IPS-15b (cell line): Measurements from ENCODE around the gene WDR83.
"Not testable (repeated sequence)": the region's sequence is repeated elsewhere in the genome, so short reads cannot be mapped to it uniquely, and the experiment has no call there.

Source experiments
- H3K27me3 ChIP-seq: one replicate; pipeline ENCODE4 v1.6.1; 2013; ENCODE audit warnings: low read length; ENCODE audit not compliant: control insufficient read depth, insufficient read depth
- H3K36me3 ChIP-seq: one replicate; pipeline ENCODE4 v1.6.1; 2013; ENCODE audit warnings: low read length; ENCODE audit not compliant: control insufficient read depth, insufficient read depth
- H3K4me1 ChIP-seq: one replicate; pipeline ENCODE4 v1.6.1; 2013; ENCODE audit warnings: mild to moderate bottlenecking, low read length; ENCODE audit not compliant: control insufficient read depth, insufficient read depth
- H3K4me3 ChIP-seq: one replicate; pipeline ENCODE4 v1.5.1; 2013; ENCODE audit warnings: low read depth, low read length
- H3K9ac ChIP-seq: one replicate; pipeline ENCODE4 v1.6.1; 2013; ENCODE audit warnings: low read depth, mild to moderate bottlenecking, low read length
- H3K9me3 ChIP-seq: one replicate; pipeline ENCODE4 v1.6.1; 2013; ENCODE audit warnings: mild to moderate bottlenecking, low read length; ENCODE audit not compliant: control insufficient read depth, insufficient read depth

Gene WDR83

GRCh38 chr19:12694641-12695040 is 28.0 kb downstream of the WDR83 start:
- Histone ChIP-seq H3K27me3 (no peaks in the 10 kb centered on the region), H3K4me3 (no peak overlapping the region), H3K4me1 (no peaks in the 10 kb centered on the region), H3K9me3 (no peaks in the 10 kb centered on the region), H3K9ac (no peak overlapping the region), H3K36me3 (peaks cover 10% of the 10 kb centered on the region)

GRCh38 chr19:12695096-12695495 is 28.5 kb downstream of the WDR83 start:
- Histone ChIP-seq H3K4me1 (no peaks in the 10 kb centered on the region), H3K36me3 (peaks cover 7% of the 10 kb centered on the region), H3K4me3 (no peak overlapping the region), H3K9me3 (no peaks in the 10 kb centered on the region), H3K27me3 (no peaks in the 10 kb centered on the region), H3K9ac (no peak overlapping the region)

GRCh38 chr19:12695514-12695913 is 28.9 kb downstream of the WDR83 start:
- H3K4me1 ChIP-seq = no peaks in the 10 kb centered on the region
- H3K27me3 ChIP-seq = no peaks in the 10 kb centered on the region
- H3K4me3 ChIP-seq = peak overlapping the region; percentile 91
- peak overlapping the region; percentile 38 for H3K9ac ChIP-seq
- H3K36me3 ChIP-seq = peaks cover 9% of the 10 kb centered on the region
- no peaks in the 10 kb centered on the region for H3K9me3 ChIP-seq

- Histone ChIP-seq H3K4me1 (no peaks in the 10 kb centered on the region), H3K4me3 (peak overlapping the region; percentile 91), H3K36me3 (peaks cover 13% of the 10 kb centered on the region), H3K9me3 (no peaks in the 10 kb centered on the region), H3K27me3 (no peaks in the 10 kb centered on the region), H3K9ac (peak overlapping the region; percentile 54)
These were observed 29.4 kb downstream of the WDR83 start for GRCh38 chr19:12695997-12696365.

GRCh38 chr19:12696366-12697335 is 30.0 kb downstream of the WDR83 start, which contains the start of gene FBXW9:
TSS of gene FBXW9 (minus strand) at chr19:12696631. CDS start at chr19:12696581, 50 bp downstream.
- Histone ChIP-seq H3K4me3 (peak within 1 kb of the TSS; percentile 91), H3K4me1 (no peaks in the 10 kb centered on the region), H3K9ac (peak within 1 kb of the TSS; percentile 54), H3K36me3 (peaks cover 20% of the 10 kb centered on the region), H3K27me3 (no peaks in the 10 kb centered on the region), H3K9me3 (no peaks in the 10 kb centered on the region)

GRCh38 chr19:12697425-12697824 is 30.8 kb downstream of the WDR83 start:
- not testable (repeated sequence) for H3K27me3 ChIP-seq, H3K4me1 ChIP-seq, H3K9me3 ChIP-seq, H3K9ac ChIP-seq
- Histone ChIP-seq H3K36me3 (peaks cover 28% of the 10 kb centered on the region), H3K4me3 (peak overlapping the region; percentile 91)

GRCh38 chr19:12698138-12698537 is 31.5 kb downstream of the WDR83 start:
- no peak overlapping the region for H3K4me3 ChIP-seq
- H3K4me1 ChIP-seq = no peaks in the 10 kb centered on the region
- no peak overlapping the region for H3K9ac ChIP-seq
- H3K27me3 ChIP-seq = no peaks in the 10 kb centered on the region
- peaks cover 31% of the 10 kb centered on the region for H3K36me3 ChIP-seq
- H3K9me3 ChIP-seq = no peaks in the 10 kb centered on the region

- H3K9ac ChIP-seq = no peak overlapping the region
- H3K4me3 ChIP-seq = no peak overlapping the region
- H3K27me3 ChIP-seq = no peaks in the 10 kb centered on the region
- no peaks in the 10 kb centered on the region for H3K9me3 ChIP-seq
- no peaks in the 10 kb centered on the region for H3K4me1 ChIP-seq
- H3K36me3 ChIP-seq = peaks cover 52% of the 10 kb centered on the region
These were observed 35.1 kb downstream of the WDR83 start for GRCh38 chr19:12701596-12702282.

- Histone ChIP-seq H3K9me3 (no peaks in the 10 kb centered on the region), H3K4me3 (no peak overlapping the region), H3K27me3 (no peaks in the 10 kb centered on the region), H3K4me1 (no peaks in the 10 kb centered on the region), H3K9ac (no peak overlapping the region), H3K36me3 (peaks cover 62% of the 10 kb centered on the region)
These were observed 36.4 kb downstream of the WDR83 start for GRCh38 chr19:12703046-12703445.

- H3K9ac ChIP-seq = no peak overlapping the region
- peaks cover 66% of the 10 kb centered on the region for H3K36me3 ChIP-seq
- H3K27me3 ChIP-seq = no peaks in the 10 kb centered on the region
- H3K9me3 ChIP-seq = no peaks in the 10 kb centered on the region
- H3K4me1 ChIP-seq = no peaks in the 10 kb centered on the region
- H3K4me3 ChIP-seq = no peak overlapping the region
These were observed 38.6 kb downstream of the WDR83 start for GRCh38 chr19:12705169-12705568.

GRCh38 chr19:12705654-12706331 is 39.2 kb downstream of the WDR83 start:
- Histone ChIP-seq H3K4me3 (no peak overlapping the region), H3K36me3 (peaks cover 68% of the 10 kb centered on the region), H3K4me1 (no peaks in the 10 kb centered on the region), H3K9me3 (no peaks in the 10 kb centered on the region), H3K27me3 (no peaks in the 10 kb centered on the region), H3K9ac (no peak overlapping the region)
